ENCODE results near the gene CTSA. TPM values are rescaled to one million over a fixed set of nuclear protein-coding genes. Genes with fewer than 3 reads are reported as not detected.
A peak's percentile ranks its signal among the peaks of the same experiment; 100 is the strongest.

Gene CTSA
- total RNA-seq, 3 donors from 2014 or later (not counting 1 experiment from before 2014, with no cell fraction given), result 72.8 to 108 (median 86.8) TPM

- peaks cover 22% of the 10 kb centered on the region for H3K4me1 ChIP-seq (ENCODE audit: control insufficient read depth, insufficient read depth, low read length)
- peaks cover 8 to 21% of the 10 kb centered on the region in 2 donors for H3K4me1 Mint-ChIP-seq
- H3K36me3 Mint-ChIP-seq, result no peaks in the 10 kb centered on the region
- H3K36me3 ChIP-seq (ENCODE audit: control insufficient read depth, insufficient read depth, low read length), result no peaks in the 10 kb centered on the region
- H3K27me3 ChIP-seq (ENCODE audit: control insufficient read depth, insufficient read depth, low read length), result no peaks in the 10 kb centered on the region
- ATAC-seq (no peak), DNase-seq (no peak)
- no peak for TF ChIP-seq CTCF (IDR thresholded peaks at IDR 0.05)
- H3K27me3 Mint-ChIP-seq (ENCODE audit: low read depth in 2 of 2), result no peaks in the 10 kb centered on the region
- 98% methylated on average over 8 of the region's 8 CpGs for WGBS (ENCODE audit: insufficient coverage)
- H3K9me3 ChIP-seq (ENCODE audit: control insufficient read depth, insufficient read depth, low read length), result no peaks in the 10 kb centered on the region
- H3K4me3 ChIP-seq (ENCODE audit: low read length), result no peak within 1 kb of the TSS
- no peak within 1 kb of the TSS for H3K27ac ChIP-seq (ENCODE audit: low read length)
- H3K4me3 Mint-ChIP-seq, result no peak within 1 kb of the TSS
- intact Hi-C loops (cut with micrococcal nuclease), result no loop called here
- no peak within 1 kb of the TSS for H3K27ac Mint-ChIP-seq
- H3K9me3 Mint-ChIP-seq, result no peaks in the 10 kb centered on the region
Observed at GRCh38 chr20:45887346-45887715, 3.8 kb upstream of the CTSA start, which contains the start of gene SPATA25. Gene SPATA25, minus strand, starts transcription at chr20:45887622. Its CDS starts 32 bp downstream, at chr20:45887590.

GRCh38 chr20:45888681-45889080, 2.5 kb upstream of the CTSA start:
- H3K27me3 Mint-ChIP-seq (ENCODE audit: low read depth in 2 of 2), result no peaks in the 10 kb centered on the region
- no peaks in the 10 kb centered on the region for H3K9me3 Mint-ChIP-seq
- Histone ChIP-seq H3K27ac (ENCODE audit: low read length) (no peak overlapping the region), H3K9me3 (ENCODE audit: control insufficient read depth, insufficient read depth, low read length) (no peaks in the 10 kb centered on the region), H3K4me1 (ENCODE audit: control insufficient read depth, insufficient read depth, low read length) (peaks cover 35% of the 10 kb centered on the region), H3K4me3 (ENCODE audit: low read length) (no peak overlapping the region), H3K36me3 (ENCODE audit: control insufficient read depth, insufficient read depth, low read length) (no peaks in the 10 kb centered on the region), H3K27me3 (ENCODE audit: control insufficient read depth, insufficient read depth, low read length) (no peaks in the 10 kb centered on the region)
- no peaks in the 10 kb centered on the region for H3K36me3 Mint-ChIP-seq
- H3K4me3 Mint-ChIP-seq, result peak overlapping the region; percentile 52
- intact Hi-C loops (cut with micrococcal nuclease), result no loop called here
- 82% methylated on average over 3 of the region's 3 CpGs for WGBS (ENCODE audit: insufficient coverage)
- H3K27ac Mint-ChIP-seq, result no peak overlapping the region
- DNase-seq (no peak), ATAC-seq (no peak)
- H3K4me1 Mint-ChIP-seq, result peaks cover 5 to 24% of the 10 kb centered on the region in 2 donors
- TF ChIP-seq CTCF (IDR thresholded peaks at IDR 0.05), result no peak

GRCh38 chr20:45890077-45890984, 804 bp upstream of the CTSA start:
- H3K9me3 Mint-ChIP-seq, result no peaks in the 10 kb centered on the region
- H3K4me1 Mint-ChIP-seq, result peaks cover 5 to 24% of the 10 kb centered on the region in 2 donors
- H3K4me1 ChIP-seq (ENCODE audit: control insufficient read depth, insufficient read depth, low read length), result peaks cover 38% of the 10 kb centered on the region
- H3K36me3 ChIP-seq (ENCODE audit: control insufficient read depth, insufficient read depth, low read length), result peaks cover 10% of the 10 kb centered on the region
- no peaks in the 10 kb centered on the region for H3K27me3 ChIP-seq (ENCODE audit: control insufficient read depth, insufficient read depth, low read length)
- peak; percentile 56 to 69 for DNase-seq
- H3K27ac ChIP-seq (ENCODE audit: low read length), result no peak overlapping the region
- intact Hi-C loops (cut with micrococcal nuclease), result loop anchor here (1.0 to 2.0 kb wide), 3 partner anchors 20 to 73 kb away; no protein-coding TSS in a partner anchor
- no peaks in the 10 kb centered on the region for H3K27me3 Mint-ChIP-seq (ENCODE audit: low read depth in 2 of 2)
- no peaks in the 10 kb centered on the region for H3K9me3 ChIP-seq (ENCODE audit: control insufficient read depth, insufficient read depth, low read length)
- WGBS (ENCODE audit: insufficient coverage), result 4% methylated on average over 79 of the region's 79 CpGs
- peak; percentile 67 to 75 (median 70) for ATAC-seq
- peak overlapping the region; percentile 68 for H3K4me3 ChIP-seq (ENCODE audit: low read length)
- H3K27ac Mint-ChIP-seq, result peak overlapping the region; percentile 51 to 88
- TF ChIP-seq CTCF (IDR thresholded peaks at IDR 0.05), result peak; percentile 67
- peak overlapping the region; percentile 93 for H3K4me3 Mint-ChIP-seq
- no peaks in the 10 kb centered on the region for H3K36me3 Mint-ChIP-seq
